Fibroblast of mammary gland (primary cell): ENCODE results near the gene CLMN.

Experiments
- DNase-seq: peaks from one replicate; pipeline ENCODE4 v3.0.0-alpha.2; 2010; ENCODE audit warnings: low read depth
- H3K4me3 ChIP-seq: 2 replicates; pipeline ENCODE4 v1.5.1; 2011; ENCODE audit warnings: low read depth, mild to moderate bottlenecking, low read length, moderate library complexity; ENCODE audit not compliant: control insufficient read depth
- TF ChIP-seq, protein P1 (sequence below): conservative IDR thresholded peaks from 2 replicates; pipeline ENCODE4 v1.5.1; 2011; ENCODE audit warnings: low read depth, low read length, inconsistent platforms; ENCODE audit not compliant: control insufficient read depth, insufficient read depth

The CLMN gene

GRCh38 chr14:95255487-95255886, 64.2 kb downstream of the CLMN start:
- TF ChIP-seq, protein P1, sequence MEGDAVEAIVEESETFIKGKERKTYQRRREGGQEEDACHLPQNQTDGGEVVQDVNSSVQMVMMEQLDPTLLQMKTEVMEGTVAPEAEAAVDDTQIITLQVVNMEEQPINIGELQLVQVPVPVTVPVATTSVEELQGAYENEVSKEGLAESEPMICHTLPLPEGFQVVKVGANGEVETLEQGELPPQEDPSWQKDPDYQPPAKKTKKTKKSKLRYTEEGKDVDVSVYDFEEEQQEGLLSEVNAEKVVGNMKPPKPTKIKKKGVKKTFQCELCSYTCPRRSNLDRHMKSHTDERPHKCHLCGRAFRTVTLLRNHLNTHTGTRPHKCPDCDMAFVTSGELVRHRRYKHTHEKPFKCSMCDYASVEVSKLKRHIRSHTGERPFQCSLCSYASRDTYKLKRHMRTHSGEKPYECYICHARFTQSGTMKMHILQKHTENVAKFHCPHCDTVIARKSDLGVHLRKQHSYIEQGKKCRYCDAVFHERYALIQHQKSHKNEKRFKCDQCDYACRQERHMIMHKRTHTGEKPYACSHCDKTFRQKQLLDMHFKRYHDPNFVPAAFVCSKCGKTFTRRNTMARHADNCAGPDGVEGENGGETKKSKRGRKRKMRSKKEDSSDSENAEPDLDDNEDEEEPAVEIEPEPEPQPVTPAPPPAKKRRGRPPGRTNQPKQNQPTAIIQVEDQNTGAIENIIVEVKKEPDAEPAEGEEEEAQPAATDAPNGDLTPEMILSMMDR: no peak
- peak; percentile 92 for DNase-seq
- no peak overlapping the region for H3K4me3 ChIP-seq

DNA sequence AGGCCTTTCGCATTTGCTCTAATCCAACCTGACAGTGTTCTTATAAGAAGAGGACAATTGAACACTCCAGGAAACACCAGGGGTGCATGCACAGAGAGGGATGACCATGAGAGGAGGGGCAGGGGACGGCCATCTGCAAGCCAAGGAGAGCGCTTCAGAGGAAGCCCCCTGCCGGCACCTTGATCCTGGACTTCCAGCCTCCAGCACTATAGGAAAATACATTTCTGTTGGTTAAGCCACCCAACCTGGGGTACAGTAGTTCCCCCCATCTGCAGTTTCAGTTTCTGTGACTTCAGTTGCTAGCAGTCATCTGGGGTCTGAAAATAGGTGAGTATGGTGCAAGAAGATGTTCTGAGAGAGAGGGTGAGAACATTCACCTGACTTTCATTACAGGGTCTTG, 64.7 kb downstream of the CLMN start:
- TF ChIP-seq, protein P1: no peak
- no peak overlapping the region for H3K4me3 ChIP-seq
- no peak for DNase-seq

DNA sequence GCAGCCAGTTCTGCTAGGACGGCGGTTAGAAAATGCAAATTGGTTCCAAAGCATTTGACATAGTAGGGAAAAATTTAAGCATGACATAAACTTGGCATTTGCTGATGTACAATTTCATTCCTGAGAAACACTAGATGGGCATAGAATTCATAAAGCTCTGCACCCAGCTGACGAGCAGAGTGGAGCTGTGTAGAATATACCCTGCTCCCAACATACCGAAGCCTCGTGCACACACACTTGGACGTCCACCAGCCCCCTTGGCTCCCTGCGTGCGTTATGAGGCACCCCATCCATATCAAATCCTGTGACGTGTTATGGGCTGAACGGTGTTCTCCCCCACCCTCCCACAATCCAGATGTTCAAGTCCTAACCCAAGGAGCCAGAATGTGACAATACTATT, 65.4 kb downstream of the CLMN start:
- DNase-seq: peak; percentile 86
- TF ChIP-seq, protein P1: no peak
- no peak overlapping the region for H3K4me3 ChIP-seq

DNA sequence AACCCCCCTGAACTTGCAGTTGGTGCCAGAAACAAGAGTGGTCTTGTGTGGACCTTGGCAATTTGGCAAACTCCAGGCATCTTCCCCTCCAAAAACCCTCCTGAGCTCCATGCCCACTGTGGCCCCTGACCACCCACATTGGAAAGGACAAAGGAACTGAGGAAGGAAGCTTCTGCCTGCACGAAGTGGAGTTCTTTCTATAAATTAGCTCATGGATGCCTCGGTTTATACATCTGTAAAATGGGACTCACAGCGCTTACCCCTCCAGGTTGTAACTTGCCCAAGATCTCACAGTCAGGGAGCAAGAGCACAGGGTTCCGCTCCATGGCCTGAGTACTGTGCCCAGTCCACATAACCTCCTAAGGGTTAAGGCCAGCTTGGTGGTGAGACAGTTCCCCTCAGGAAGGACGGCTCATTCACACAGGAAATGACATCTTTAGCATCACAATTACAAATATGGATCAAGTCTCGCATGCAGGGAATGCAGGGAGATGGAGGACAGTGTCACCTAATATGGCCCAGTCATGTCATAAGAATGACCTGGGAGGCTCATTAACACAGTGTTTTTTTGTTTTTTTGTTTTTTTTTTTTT, 66.6 kb downstream of the CLMN start:
- DNase-seq: peak; percentile 49
- TF ChIP-seq, protein P1: no peak
- H3K4me3 ChIP-seq: no peak overlapping the region

DNA sequence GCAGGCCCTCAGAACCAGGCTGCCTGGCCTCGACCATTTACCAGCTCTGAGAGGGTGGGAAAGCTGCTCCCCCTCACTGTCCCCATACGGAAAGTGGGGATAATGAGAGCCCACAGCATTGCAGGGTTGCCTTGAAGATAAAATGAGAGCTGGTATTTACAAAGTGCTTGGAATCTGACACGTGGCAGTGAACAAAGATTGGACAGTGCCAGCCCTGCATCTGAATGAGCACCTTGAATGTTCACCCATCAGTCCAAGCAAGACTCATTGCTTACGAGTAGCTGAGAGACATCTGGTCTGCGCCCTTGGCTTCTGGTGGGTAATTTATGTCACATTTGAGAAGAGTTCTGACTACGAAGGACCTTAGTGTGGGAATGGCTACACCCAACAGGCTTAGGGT, 67.5 kb downstream of the CLMN start:
- TF ChIP-seq, protein P1: no peak
- no peak for DNase-seq

DNA sequence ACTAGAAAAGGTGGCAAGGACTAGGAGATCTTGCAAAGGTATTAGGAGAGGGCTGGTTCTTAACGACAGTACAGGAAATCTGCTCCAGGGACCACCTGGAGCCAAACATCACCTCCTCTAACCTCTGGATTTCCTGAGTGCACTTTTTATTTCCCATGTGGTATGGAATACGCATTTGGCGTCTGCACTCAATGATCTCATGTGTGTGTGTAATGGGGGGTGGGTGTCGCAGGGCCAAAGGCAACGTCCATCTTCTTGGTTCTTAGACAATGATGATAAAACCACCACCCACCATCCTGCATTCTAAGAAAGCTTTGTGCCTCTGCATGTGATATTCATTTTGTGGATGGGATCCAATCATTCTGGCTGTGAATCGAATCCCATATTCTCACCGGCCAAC, 68.8 kb downstream of the CLMN start:
- DNase-seq: peak; percentile 58
- H3K4me3 ChIP-seq: no peak overlapping the region
- TF ChIP-seq, protein P1: no peak

More for the DNA sequence above, 67.5 kb downstream of the CLMN start:
- H3K4me3 ChIP-seq: no peak overlapping the region
